Measurements from ENCODE around the gene CNTN4. TPM values are rescaled to one million over a fixed set of nuclear protein-coding genes. Genes with fewer than 3 reads are reported as not detected.

CNTN4 gene
- total RNA-seq, 6 donors from 2014 or later: 1.0 to 13.5 (median 6.3) TPM

DNA sequence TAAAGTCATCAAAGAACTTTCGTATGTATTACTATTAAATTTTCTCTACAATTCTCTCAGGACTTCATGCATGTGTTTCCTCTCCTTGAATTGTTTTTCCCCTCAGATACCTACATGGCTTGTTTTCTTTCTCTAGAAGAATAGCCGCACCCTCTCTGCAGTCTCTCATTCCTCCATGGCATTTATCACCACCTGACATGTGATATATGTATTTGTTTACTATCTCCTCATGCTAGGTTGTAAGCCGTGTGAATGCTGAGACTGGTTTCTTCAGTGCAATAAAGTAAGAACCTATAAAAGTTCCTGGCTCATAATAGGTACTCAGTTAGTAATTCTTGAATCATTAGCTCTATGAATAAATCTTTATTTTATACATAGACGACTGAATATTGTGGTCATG is 149.2 kb downstream of the CNTN4 start:
- 58 to 66% methylated on average over 4 of the region's 4 CpGs for WGBS, 2 donors
- DNase-seq (no peak), ATAC-seq (ENCODE audit: low FRiP score in 2 of 2) (no peak)
- no peaks in the 10 kb centered on the region for H3K27me3 ChIP-seq
- TF ChIP-seq POLR2A (IDR thresholded peaks at IDR 0.05) (no peak), EP300 (IDR thresholded peaks at IDR 0.05) (no peak), POLR2AphosphoS5 (IDR thresholded peaks at IDR 0.05) (no peak), CTCF (IDR thresholded peaks at IDR 0.05) (no peak)
- H3K4me3 ChIP-seq: no peak overlapping the region
- H3K27ac ChIP-seq: no peak overlapping the region
- no peaks in the 10 kb centered on the region for H3K36me3 ChIP-seq
- no peaks in the 10 kb centered on the region for H3K9me3 ChIP-seq
- H3K4me1 ChIP-seq: no peaks in the 10 kb centered on the region

- WGBS, 2 donors: 75 to 82% methylated on average over 3 of the region's 3 CpGs
- Histone ChIP-seq H3K27ac (no peak overlapping the region), H3K4me1 (no peaks in the 10 kb centered on the region), H3K36me3 (no peaks in the 10 kb centered on the region), H3K9me3 (no peaks in the 10 kb centered on the region), H3K4me3 (no peak overlapping the region), H3K27me3 (no peaks in the 10 kb centered on the region)
- no peak for TF ChIP-seq CTCF (IDR thresholded peaks at IDR 0.05)
- no peak for TF ChIP-seq POLR2AphosphoS5 (IDR thresholded peaks at IDR 0.05)
- TF ChIP-seq EP300 (IDR thresholded peaks at IDR 0.05): no peak
- no peak for TF ChIP-seq POLR2A (IDR thresholded peaks at IDR 0.05)
- ATAC-seq (ENCODE audit: low FRiP score in 2 of 2): no peak
- no peak for DNase-seq
Measured at GRCh38 chr3:2250783-2251182, 152.1 kb downstream of the CNTN4 start.

GRCh38 chr3:2261747-2262146 is 163.1 kb downstream of the CNTN4 start:
- Histone ChIP-seq H3K27ac (no peak overlapping the region), H3K9me3 (no peaks in the 10 kb centered on the region), H3K4me3 (peak overlapping the region in 1 of 4 donors; percentile 31), H3K27me3 (no peaks in the 10 kb centered on the region), H3K4me1 (no peaks in the 10 kb centered on the region), H3K36me3 (no peaks in the 10 kb centered on the region)
- 45 to 74% methylated on average over 3 of the region's 3 CpGs for WGBS, 2 donors
- TF ChIP-seq EP300 (IDR thresholded peaks at IDR 0.05) (no peak), CTCF (IDR thresholded peaks at IDR 0.05) (no peak), POLR2A (IDR thresholded peaks at IDR 0.05) (no peak), POLR2AphosphoS5 (IDR thresholded peaks at IDR 0.05) (no peak)
- ATAC-seq (ENCODE audit: low FRiP score in 2 of 2) (peak in 1 of 2 donors; percentile 28), DNase-seq (no peak)

DNA sequence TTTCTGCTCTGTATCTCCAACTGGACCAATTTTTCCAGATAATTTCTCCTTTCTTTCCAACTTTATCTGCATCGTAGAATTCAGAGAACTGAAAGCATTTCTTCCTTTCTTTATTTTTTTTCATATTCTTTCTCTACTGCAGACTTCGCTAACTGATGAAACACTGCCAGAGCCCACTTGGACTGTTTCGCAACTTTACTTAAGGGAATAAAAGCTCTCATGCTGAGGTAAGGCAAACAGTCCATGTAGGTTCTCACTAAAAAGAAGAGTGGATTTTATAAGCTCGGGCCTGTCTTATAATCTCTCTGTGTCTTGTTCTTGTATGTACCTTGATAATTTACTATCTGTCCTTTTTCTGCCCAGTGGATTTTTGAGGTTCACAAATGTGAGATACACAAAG is 163.5 kb downstream of the CNTN4 start:
- H3K27ac ChIP-seq: no peak overlapping the region
- DNase-seq (peak in 1 of 2 donors; percentile 60), ATAC-seq (ENCODE audit: low FRiP score in 2 of 2) (peak in 1 of 2 donors; percentile 85)
- no peaks in the 10 kb centered on the region for H3K36me3 ChIP-seq
- H3K27me3 ChIP-seq: no peaks in the 10 kb centered on the region
- H3K9me3 ChIP-seq: no peaks in the 10 kb centered on the region
- no peaks in the 10 kb centered on the region for H3K4me1 ChIP-seq
- peak overlapping the region in 1 of 4 donors; percentile 31 for H3K4me3 ChIP-seq
- WGBS, 2 donors: 42 to 57% methylated on average over 4 of the region's 4 CpGs
- TF ChIP-seq CTCF (IDR thresholded peaks at IDR 0.05) (no peak), EP300 (IDR thresholded peaks at IDR 0.05) (no peak), POLR2AphosphoS5 (IDR thresholded peaks at IDR 0.05) (no peak), POLR2A (IDR thresholded peaks at IDR 0.05) (no peak)

DNA sequence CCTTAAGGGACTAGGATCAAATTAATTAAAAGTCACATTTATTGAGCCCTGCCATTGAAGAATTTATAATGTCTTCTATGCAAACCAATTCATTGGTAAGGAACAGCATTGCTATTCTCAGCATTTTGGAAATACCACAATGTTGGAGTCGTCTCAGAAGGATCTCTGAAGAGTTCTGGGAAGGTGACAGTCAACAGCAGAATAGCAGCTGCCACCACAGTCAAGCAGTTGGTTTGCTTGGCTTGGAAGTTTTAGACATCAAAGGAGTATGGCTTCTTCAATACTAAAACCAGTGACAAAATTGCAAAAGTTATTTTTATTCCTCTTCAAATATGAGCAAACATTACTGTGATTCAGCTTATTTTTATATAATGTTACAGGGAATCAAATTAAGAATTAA is 167.9 kb downstream of the CNTN4 start:
- 55 to 67% methylated on average over 1 of the region's 1 CpG for WGBS, 2 donors
- no peaks in the 10 kb centered on the region for H3K9me3 ChIP-seq
- H3K27ac ChIP-seq: no peak overlapping the region
- no peaks in the 10 kb centered on the region for H3K27me3 ChIP-seq
- DNase-seq: no peak
- H3K4me1 ChIP-seq: no peaks in the 10 kb centered on the region
- no peak for TF ChIP-seq POLR2A (IDR thresholded peaks at IDR 0.05)
- no peak for TF ChIP-seq CTCF (IDR thresholded peaks at IDR 0.05)
- TF ChIP-seq EP300 (IDR thresholded peaks at IDR 0.05): no peak
- no peak for TF ChIP-seq POLR2AphosphoS5 (IDR thresholded peaks at IDR 0.05)
- no peak overlapping the region for H3K4me3 ChIP-seq
- ATAC-seq (ENCODE audit: low FRiP score in 2 of 2): no peak
- no peaks in the 10 kb centered on the region for H3K36me3 ChIP-seq

All from upper lobe of left lung (tissue), 6 donors.